Gastroesophageal sphincter (tissue), 3 donors: ENCODE measurements around the gene TAF4.

Experiments used
- CTCF ChIP-seq, 4 experiments: fragments of 200-600 bp in 2 of 4; fragments of 450-650 bp in 2 of 4; sonication (generic) in 1 of 4; IDR thresholded peaks; one replicate each; pipeline ENCODE4 v1.5.1; 2017 to 2019; ENCODE audit warnings: antibody characterized with exemption in 4 of 4, mild to moderate bottlenecking in 2 of 4, moderate library complexity in 2 of 4
- POLR2A ChIP-seq, 2 donors: fragments of 450-650 bp; IDR thresholded peaks; one replicate each; pipeline ENCODE4 v1.6.1; 2017; ENCODE audit warnings: antibody characterized with exemption in 2 of 2, mild to moderate bottlenecking in 2 of 2, moderate library complexity in 1 of 2

GRCh38 chr20:62002882-62003480 is 62.7 kb downstream of the TAF4 start:
- TF ChIP-seq CTCF (IDR thresholded peaks at IDR 0.05) (no peak), POLR2A (IDR thresholded peaks at IDR 0.05) (no peak)
